Measurements from ENCODE around the gene ST3GAL3. TPM values are rescaled to one million over a fixed set of nuclear protein-coding genes. Genes with fewer than 3 reads are reported as not detected.
A peak's percentile ranks its signal among the peaks of the same experiment; 100 is the strongest.

The ST3GAL3 gene
- total and polyA plus RNA-seq, 2 of the 13 experiments (the other 11 are each of a cell fraction or from before 2014, with no cell fraction given): 5.1 to 8.1 TPM

DNA sequence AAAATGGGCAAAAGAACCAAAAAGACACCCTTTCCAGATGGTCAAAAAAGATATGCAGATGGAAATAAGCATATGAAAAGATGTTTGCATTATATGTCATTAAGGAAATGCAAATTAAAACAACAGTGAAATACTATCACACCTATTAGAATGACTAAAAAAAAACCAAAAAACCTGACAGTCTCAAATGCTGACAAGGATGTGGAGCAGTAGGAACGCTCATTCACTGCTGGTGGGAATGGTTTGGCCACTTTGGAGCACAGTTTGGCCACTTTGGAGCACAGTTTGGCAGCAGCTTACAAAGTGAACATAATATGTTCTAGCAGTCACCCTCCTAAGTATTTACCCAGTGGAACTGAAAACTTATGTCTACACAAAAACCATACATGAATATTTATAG is 121.2 kb downstream of the ST3GAL3 start:
- BruUV-seq (replicated peaks): no TSS peak
- no peak overlapping the region for H3K4me2 ChIP-seq (ENCODE audit: low read depth, low read length)
- no peak for DNase-seq (ENCODE audit: low spot score)
- no peak overlapping the region for H3K27ac ChIP-seq (ENCODE audit: extremely low read length, insufficient read depth, low read length)
- TF ChIP-seq SMAD9 (CRISPR knock-in tag; IDR thresholded peaks at IDR 0.05): no peak
- peak; percentile 65; the same call in 1 of the 2 replicates for TF ChIP-seq ZNF7 (CRISPR knock-in tag; IDR thresholded peaks at IDR 0.05)
- no peak overlapping the region for H3K4me3 ChIP-seq (replicated peaks in 1 of 3; ENCODE audit: insufficient read depth in 1 of 3, low read depth in 2 of 3, low read length in 3 of 3)
- H3K4me1 ChIP-seq (ENCODE audit: insufficient read depth, low read length): 0 out of 2 replicates have a peak, but pooled peaks cover 7% of the 10 kb centered on the region
- CTCF ChIA-PET (ENCODE audit: low intra/inter-chr PET ratio, low total read pairs): no interaction called here
- H3K27me3 ChIP-seq (ENCODE audit: control insufficient read depth in 1 of 2, insufficient read depth in 2 of 2, low read length in 2 of 2): no peaks in the 10 kb centered on the region
- no peak overlapping the region for H3K9ac ChIP-seq (ENCODE audit: insufficient read depth, low read depth, low read length)
- H3K9me3 ChIP-seq (ENCODE audit: low read length): no peaks in the 10 kb centered on the region
- 100% methylated on average over 1 of the region's 1 CpG for WGBS (ENCODE audit: low lambda C conversion rate)
- H2AFZ ChIP-seq (ENCODE audit: low read length): no peak overlapping the region
- intact Hi-C loops (cut with micrococcal nuclease; ENCODE audit: unreplicated experiment) (no loop called here), in situ Hi-C loops (cut with HindIII; ENCODE audit: extremely low pct_ligation_motif_present, low pct_unique_long_range_greater_than_20kb) (no loop called here)
- H4K20me1 ChIP-seq (ENCODE audit: insufficient read depth, low read length): no peaks in the 10 kb centered on the region
- H3K36me3 ChIP-seq (replicated peaks in 1 of 2; ENCODE audit: control insufficient read depth in 1 of 2, insufficient read depth in 2 of 2, low read length in 2 of 2): no peaks in the 10 kb centered on the region
- POLR2A ChIA-PET: no interaction called here
- no peak for ATAC-seq
- FAIRE-seq: no peak
- no peaks in the 10 kb centered on the region for H3K79me2 ChIP-seq (ENCODE audit: insufficient read depth, low read length)

DNA sequence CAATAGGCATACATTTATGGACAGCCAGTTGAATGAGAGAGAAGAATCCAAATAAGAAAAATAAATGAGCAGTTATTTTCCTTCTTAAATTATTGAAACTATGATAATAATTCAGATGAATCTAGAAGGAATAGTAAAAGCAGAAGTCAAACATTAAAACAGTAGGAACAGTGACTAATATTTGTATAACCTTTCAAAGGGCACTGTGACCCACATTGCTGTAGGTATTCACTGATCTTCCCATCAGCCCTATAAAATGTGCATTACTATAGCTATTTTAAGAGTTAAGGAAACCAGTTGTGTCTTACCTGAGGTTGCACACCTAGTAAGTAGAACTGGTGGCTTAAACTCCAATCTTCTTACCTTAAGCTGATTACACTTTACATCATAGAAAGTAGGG is 123.5 kb downstream of the ST3GAL3 start:
- Histone ChIP-seq H3K4me2 (ENCODE audit: low read depth, low read length) (no peak overlapping the region), H3K27me3 (ENCODE audit: control insufficient read depth in 1 of 2, insufficient read depth in 2 of 2, low read length in 2 of 2) (no peaks in the 10 kb centered on the region), H3K4me3 (replicated peaks in 1 of 3; ENCODE audit: insufficient read depth in 1 of 3, low read depth in 2 of 3, low read length in 3 of 3) (no peak overlapping the region), H3K79me2 (ENCODE audit: insufficient read depth, low read length) (no peaks in the 10 kb centered on the region), H4K20me1 (ENCODE audit: insufficient read depth, low read length) (no peaks in the 10 kb centered on the region), H3K27ac (ENCODE audit: extremely low read length, insufficient read depth, low read length) (no peak overlapping the region), H3K9ac (ENCODE audit: insufficient read depth, low read depth, low read length) (no peak overlapping the region), H2AFZ (ENCODE audit: low read length) (no peak overlapping the region), H3K9me3 (ENCODE audit: low read length) (no peaks in the 10 kb centered on the region), H3K36me3 (replicated peaks in 1 of 2; ENCODE audit: control insufficient read depth in 1 of 2, insufficient read depth in 2 of 2, low read length in 2 of 2) (no peaks in the 10 kb centered on the region; a peak in 1 of 5 replicates), H3K4me1 (ENCODE audit: insufficient read depth, low read length) (peaks cover 9% of the 10 kb centered on the region; the same call in 1 of the 2 replicates)
- intact Hi-C loops (cut with micrococcal nuclease; ENCODE audit: unreplicated experiment): no loop called here
- ChIA-PET CTCF (ENCODE audit: low intra/inter-chr PET ratio, low total read pairs) (no interaction called here), POLR2A (no interaction called here)
- no peak for TF ChIP-seq ZBTB3 (CRISPR knock-in tag; IDR thresholded peaks at IDR 0.05; ENCODE audit: borderline replicate concordance, low read depth)
- no peak for TF ChIP-seq TEAD3 (CRISPR knock-in tag; optimal IDR thresholded peaks at IDR 0.05; ENCODE audit: borderline replicate concordance)
- TF ChIP-seq IKZF4 (CRISPR knock-in tag; IDR thresholded peaks at IDR 0.05; ENCODE audit: borderline replicate concordance, low read depth, not compliant biosample characterization): no peak
- TF ChIP-seq ETV5 (CRISPR knock-in tag; IDR thresholded peaks at IDR 0.05; ENCODE audit: borderline replicate concordance): no peak
- TF ChIP-seq, protein P1, sequence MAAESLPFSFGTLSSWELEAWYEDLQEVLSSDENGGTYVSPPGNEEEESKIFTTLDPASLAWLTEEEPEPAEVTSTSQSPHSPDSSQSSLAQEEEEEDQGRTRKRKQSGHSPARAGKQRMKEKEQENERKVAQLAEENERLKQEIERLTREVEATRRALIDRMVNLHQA (CRISPR knock-in tag; IDR thresholded peaks at IDR 0.05): no peak
- DNase-seq (ENCODE audit: low spot score): no peak
- FAIRE-seq: no peak
- in situ Hi-C loops (cut with HindIII; ENCODE audit: extremely low pct_ligation_motif_present, low pct_unique_long_range_greater_than_20kb): no loop called here
- BruUV-seq (replicated peaks): no TSS peak
- no peak for ATAC-seq

Measured in HepG2 (cell line).